NT2/D1 (cell line): ENCODE measurements around the gene DPP6.
A peak's percentile ranks its signal among the peaks of the same experiment; 100 is the strongest.

ENCODE experiments used
- DNase-seq: peaks from one replicate; pipeline ENCODE4 v3.0.0-alpha.2; 2011; ENCODE audit warnings: low read depth, low spot score
- H3K27me3 ChIP-seq: 2 replicates; pipeline ENCODE4 v1.6.0; 2011; ENCODE audit warnings: mild to moderate bottlenecking; ENCODE audit not compliant: insufficient read length, insufficient read depth
- H3K36me3 ChIP-seq: 2 replicates; pipeline ENCODE4 v1.6.1; 2011; ENCODE audit warnings: mild to moderate bottlenecking, low read length, mixed read lengths; ENCODE audit not compliant: insufficient read depth, insufficient read length
- H3K4me1 ChIP-seq: 2 replicates; pipeline ENCODE4 v1.5.1; 2011; ENCODE audit not compliant: insufficient read depth, insufficient read length
- H3K4me3 ChIP-seq: 2 replicates; pipeline ENCODE4 v1.5.1; 2011; ENCODE audit warnings: low read depth; ENCODE audit not compliant: insufficient read length
- H3K9ac ChIP-seq: 2 replicates; pipeline ENCODE4 v1.6.0; 2011; ENCODE audit warnings: low read depth; ENCODE audit not compliant: insufficient read length
- H3K9me3 ChIP-seq: 2 replicates; pipeline ENCODE4 v1.5.1; 2011; ENCODE audit warnings: mild to moderate bottlenecking, low read length; ENCODE audit not compliant: insufficient read depth
- SUZ12 ChIP-seq: IDR thresholded peaks from 2 replicates; pipeline ENCODE4 v1.6.1; 2011; ENCODE audit not compliant: insufficient read length, insufficient read depth; ENCODE audit errors: extremely low read depth
- YY1 ChIP-seq: IDR thresholded peaks from 2 replicates; pipeline ENCODE4 v1.6.1; 2011; ENCODE audit not compliant: insufficient read length, insufficient read depth
- ZNF274 ChIP-seq: IDR thresholded peaks from 2 replicates; pipeline ENCODE4 v1.6.1; 2011; ENCODE audit warnings: mild to moderate bottlenecking, low read depth, low read length

The DPP6 gene

DNA sequence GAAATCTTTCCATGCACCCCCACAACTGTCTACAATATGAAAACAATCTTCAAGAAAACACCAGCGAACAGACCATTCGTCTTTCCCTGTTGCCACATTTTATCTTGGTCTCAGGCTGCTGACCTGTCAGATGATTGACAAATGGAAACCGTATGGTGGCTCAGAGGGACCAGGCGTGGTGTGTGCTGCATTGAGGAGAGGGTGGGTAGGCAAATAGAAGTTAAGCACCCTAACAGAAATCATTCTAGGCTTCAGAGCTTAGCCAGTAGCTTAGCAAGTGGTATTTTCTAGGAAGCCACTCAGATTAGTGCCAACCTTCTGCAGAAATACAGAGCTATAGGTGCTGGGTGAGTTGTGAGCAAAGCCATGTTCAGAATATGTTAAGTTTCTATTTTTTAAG is 114.9 kb downstream of the DPP6 start:
- Histone ChIP-seq H3K36me3 (no peaks in the 10 kb centered on the region), H3K9ac (no peak overlapping the region), H3K27me3 (no peaks in the 10 kb centered on the region), H3K4me3 (no peak overlapping the region), H3K4me1 (peaks cover 12% of the 10 kb centered on the region), H3K9me3 (no peaks in the 10 kb centered on the region)
- no peak for DNase-seq
- no peak for TF ChIP-seq SUZ12
- TF ChIP-seq ZNF274 = no peak
- no peak for TF ChIP-seq YY1

DNA sequence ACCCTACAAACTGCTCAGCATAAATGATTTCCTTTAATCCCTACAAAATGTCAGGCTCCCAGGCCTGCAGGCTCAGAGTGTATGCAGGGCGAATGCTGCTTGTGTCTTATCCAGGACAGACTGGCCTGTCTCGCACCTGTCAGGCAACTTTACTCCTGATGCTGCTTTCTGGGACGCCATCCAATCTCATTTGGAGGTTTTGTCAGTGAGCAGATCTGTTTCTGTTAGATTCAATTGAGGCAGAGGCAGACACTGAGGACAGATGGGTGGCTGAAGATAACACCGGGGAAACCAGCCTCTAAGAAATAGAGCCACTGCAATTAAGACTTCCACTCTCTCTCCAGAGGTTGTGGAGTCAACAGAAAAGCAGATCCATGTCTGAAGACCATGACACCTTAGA is 115.6 kb downstream of the DPP6 start:
- Histone ChIP-seq H3K36me3 (no peaks in the 10 kb centered on the region), H3K27me3 (no peaks in the 10 kb centered on the region), H3K9me3 (no peaks in the 10 kb centered on the region), H3K4me1 (peaks cover 12% of the 10 kb centered on the region), H3K9ac (no peak overlapping the region), H3K4me3 (no peak overlapping the region)
- DNase-seq = no peak
- TF ChIP-seq SUZ12 (no peak), ZNF274 (no peak), YY1 (no peak)

DNA sequence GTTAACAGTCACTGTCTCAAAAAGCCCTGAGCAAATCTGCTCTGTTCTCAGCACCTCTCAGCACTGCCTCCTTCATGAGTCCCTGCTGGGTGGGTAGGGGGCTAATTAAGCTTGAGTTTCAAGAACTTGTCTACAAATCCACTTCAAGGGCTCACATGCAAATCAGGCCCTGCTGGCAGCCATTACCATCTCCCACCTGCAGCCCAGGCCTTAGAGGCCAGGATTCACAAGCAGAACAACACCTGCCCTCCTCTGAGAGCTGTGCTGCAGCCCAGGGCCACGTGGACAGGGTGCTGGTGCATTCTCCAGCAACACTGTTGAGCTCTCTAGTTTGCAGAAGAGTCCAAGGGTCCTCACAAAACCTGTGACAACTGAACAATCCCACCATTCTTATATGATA is 119.2 kb downstream of the DPP6 start:
- no peak overlapping the region for H3K4me3 ChIP-seq
- TF ChIP-seq YY1 (no peak), SUZ12 (no peak), ZNF274 (no peak)
- no peaks in the 10 kb centered on the region for H3K27me3 ChIP-seq
- DNase-seq = no peak
- no peaks in the 10 kb centered on the region for H3K36me3 ChIP-seq
- H3K9me3 ChIP-seq = no peaks in the 10 kb centered on the region
- no peak overlapping the region for H3K9ac ChIP-seq
- H3K4me1 ChIP-seq = peaks cover 12% of the 10 kb centered on the region

- H3K27me3 ChIP-seq = no peaks in the 10 kb centered on the region
- TF ChIP-seq SUZ12 (no peak), ZNF274 (no peak), YY1 (no peak)
- H3K9ac ChIP-seq = no peak overlapping the region
- no peaks in the 10 kb centered on the region for H3K36me3 ChIP-seq
- no peak overlapping the region for H3K4me3 ChIP-seq
- no peaks in the 10 kb centered on the region for H3K9me3 ChIP-seq
- DNase-seq = no peak
- H3K4me1 ChIP-seq = peaks cover 12% of the 10 kb centered on the region
Measured at GRCh38 chr7:154172236-154172635, 120.0 kb downstream of the DPP6 start.

GRCh38 chr7:154177584-154177983 is 125.4 kb downstream of the DPP6 start:
- Histone ChIP-seq H3K36me3 (no peaks in the 10 kb centered on the region), H3K4me3 (no peak overlapping the region), H3K9me3 (no peaks in the 10 kb centered on the region), H3K9ac (no peak overlapping the region), H3K27me3 (no peaks in the 10 kb centered on the region), H3K4me1 (no peaks in the 10 kb centered on the region)
- TF ChIP-seq SUZ12 = no peak
- TF ChIP-seq YY1 = no peak
- no peak for TF ChIP-seq ZNF274
- no peak for DNase-seq

DNA sequence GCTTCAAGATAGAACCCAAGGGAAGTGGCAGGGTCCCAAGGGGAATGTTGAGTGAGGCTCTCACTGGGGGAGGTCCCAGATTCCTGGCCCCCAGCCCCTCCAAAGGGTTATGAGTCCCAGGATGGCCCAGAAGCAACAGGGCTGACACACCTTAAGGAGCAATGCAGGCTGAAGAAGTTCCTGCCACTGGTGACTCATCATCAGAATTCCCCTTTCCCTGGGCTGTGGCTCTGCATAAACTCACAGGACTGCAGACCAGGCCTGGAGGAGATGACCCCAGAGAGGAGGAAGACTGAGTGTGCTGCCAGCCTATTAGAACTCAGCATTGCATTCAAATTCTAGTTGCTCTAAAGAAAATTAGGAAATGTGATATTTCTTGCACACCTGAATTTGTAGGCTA is 126.7 kb downstream of the DPP6 start:
- H3K27me3 ChIP-seq = no peaks in the 10 kb centered on the region
- H3K9ac ChIP-seq = no peak overlapping the region
- H3K9me3 ChIP-seq = no peaks in the 10 kb centered on the region
- no peaks in the 10 kb centered on the region for H3K36me3 ChIP-seq
- H3K4me3 ChIP-seq = no peak overlapping the region
- TF ChIP-seq SUZ12 (no peak), YY1 (no peak), ZNF274 (no peak)
- no peak for DNase-seq
- no peaks in the 10 kb centered on the region for H3K4me1 ChIP-seq

GRCh38 chr7:154183482-154183881 is 131.3 kb downstream of the DPP6 start:
- no peaks in the 10 kb centered on the region for H3K27me3 ChIP-seq
- H3K9me3 ChIP-seq = no peaks in the 10 kb centered on the region
- no peak overlapping the region for H3K9ac ChIP-seq
- TF ChIP-seq ZNF274 = no peak
- no peak for TF ChIP-seq YY1
- TF ChIP-seq SUZ12 = no peak
- peak; percentile 79 for DNase-seq
- H3K36me3 ChIP-seq = no peaks in the 10 kb centered on the region
- no peaks in the 10 kb centered on the region for H3K4me1 ChIP-seq
- H3K4me3 ChIP-seq = no peak overlapping the region

GRCh38 chr7:154183946-154184345 is 131.7 kb downstream of the DPP6 start:
- no peaks in the 10 kb centered on the region for H3K36me3 ChIP-seq
- TF ChIP-seq SUZ12 (no peak), YY1 (no peak), ZNF274 (no peak)
- no peaks in the 10 kb centered on the region for H3K9me3 ChIP-seq
- peak overlapping the region; percentile 61 for H3K9ac ChIP-seq
- H3K27me3 ChIP-seq = no peaks in the 10 kb centered on the region
- H3K4me1 ChIP-seq = no peaks in the 10 kb centered on the region
- peak overlapping the region; percentile 8 for H3K4me3 ChIP-seq
- no peak for DNase-seq
